Activated CD4-positive, alpha-beta T cell treated with anti-CD3 and anti-CD28 coated beads, Interleukin-2, amount 50 U/mL, for 24 hours (primary cell): Measurements from ENCODE around the gene SLC30A3.
"Not testable (repeated sequence)": the region's sequence is repeated elsewhere in the genome, so short reads cannot be mapped to it uniquely, and the experiment has no call there.

Experiments used
- DNase-seq, 2 donors: peaks; one replicate each; pipeline ENCODE4 v3.0.0-alpha.2; 2020; ENCODE audit warnings: low read depth in 1 of 2, low spot score in 1 of 2

Gene SLC30A3

GRCh38 chr2:27262379-27263286, at the start of gene SLC30A3:
Gene SLC30A3, minus strand, starts transcription at chr2:27263047. Its CDS starts 141 bp downstream, at chr2:27262906.
- DNase-seq: peak; percentile 37 to 58

- DNase-seq: no peak
Measured at GRCh38 chr2:27312152-27312551, 49.3 kb upstream of the SLC30A3 start.

- DNase-seq: no peak
Measured at GRCh38 chr2:27309651-27310050, 46.8 kb upstream of the SLC30A3 start.

- DNase-seq: no peak
Measured at GRCh38 chr2:27308359-27308881, 45.6 kb upstream of the SLC30A3 start, which contains the start of gene UCN. Gene UCN, minus strand, starts transcription at chr2:27308445. Its CDS starts 550 bp downstream, at chr2:27307895.

- no peak for DNase-seq
Measured at GRCh38 chr2:27307545-27308358, 44.9 kb upstream of the SLC30A3 start.

GRCh38 chr2:27307287-27307544, 44.4 kb upstream of the SLC30A3 start:
- no peak for DNase-seq

GRCh38 chr2:27306573-27307286, 43.9 kb upstream of the SLC30A3 start:
- no peak for DNase-seq

- no peak for DNase-seq
Measured at GRCh38 chr2:27306136-27306535, 43.3 kb upstream of the SLC30A3 start.

- DNase-seq: no peak
Measured at GRCh38 chr2:27305516-27305915, 42.7 kb upstream of the SLC30A3 start.

GRCh38 chr2:27304488-27305240, 41.8 kb upstream of the SLC30A3 start:
- DNase-seq: no peak

GRCh38 chr2:27303093-27304025, 40.5 kb upstream of the SLC30A3 start:
- DNase-seq: peak in 1 of 2 donors; percentile 44

GRCh38 chr2:27300606-27301005, 37.8 kb upstream of the SLC30A3 start:
- DNase-seq: not testable (repeated sequence)

- DNase-seq: no peak
Measured at GRCh38 chr2:27298391-27299080, 35.7 kb upstream of the SLC30A3 start.

- DNase-seq: no peak
Measured at GRCh38 chr2:27297195-27297594, 34.3 kb upstream of the SLC30A3 start.

- no peak for DNase-seq
Measured at GRCh38 chr2:27296481-27296880, 33.6 kb upstream of the SLC30A3 start.

GRCh38 chr2:27294928-27295327, 32.1 kb upstream of the SLC30A3 start:
- DNase-seq: no peak

- no peak for DNase-seq
Measured at GRCh38 chr2:27291865-27292264, 29.0 kb upstream of the SLC30A3 start.

- DNase-seq: no peak
Measured at GRCh38 chr2:27290549-27290948, 27.7 kb upstream of the SLC30A3 start.

GRCh38 chr2:27288610-27289009, 25.8 kb upstream of the SLC30A3 start:
- no peak for DNase-seq
